ENCODE results near the gene EPYC. TPM values are rescaled to one million over a fixed set of nuclear protein-coding genes. Genes with fewer than 3 reads are reported as not detected.

The EPYC gene
- total and polyA plus RNA-seq, 10 of the 15 experiments (the other 5 are each of a cell fraction or from before 2014, with no cell fraction given): not detected

- DNase-seq (ENCODE audit: low read depth, low spot score) (no peak), FAIRE-seq (no peak), ATAC-seq (no peak)
- POLR2A ChIA-PET: no interaction called here
- H3K4me3 ChIP-seq: no peak overlapping the region
- no peak overlapping the region for H2AFZ ChIP-seq (ENCODE audit: control insufficient read depth, low read depth, low read length)
- no peaks in the 10 kb centered on the region for H4K20me1 ChIP-seq (ENCODE audit: control insufficient read depth, insufficient read depth)
- no peak overlapping the region for H3K27ac ChIP-seq (ENCODE audit: control insufficient read depth, insufficient read depth)
- BruUV-seq (replicated peaks): no TSS peak
- no peak for TF ChIP-seq ZNF592 (IDR thresholded peaks at IDR 0.05)
- no peak for TF ChIP-seq ATF2 (IDR thresholded peaks at IDR 0.05; ENCODE audit: low read length)
- no peak for TF ChIP-seq HDGF (IDR thresholded peaks at IDR 0.05)
- no peak for TF ChIP-seq ZZZ3 (IDR thresholded peaks at IDR 0.05; ENCODE audit: control insufficient read depth, insufficient read length, low read depth)
- no peak for TF ChIP-seq ZNF274 (IDR thresholded peaks at IDR 0.05; ENCODE audit: insufficient read depth, insufficient read length)
- no peak for TF ChIP-seq SPI1 (IDR thresholded peaks at IDR 0.05; ENCODE audit: borderline replicate concordance, insufficient read depth, low read depth, low read length)
- no peak for TF ChIP-seq CHD2 (IDR thresholded peaks at IDR 0.05; ENCODE audit: borderline replicate concordance, low read depth, low read length)
- TF ChIP-seq BCL11A (IDR thresholded peaks at IDR 0.05; ENCODE audit: low read depth, low read length): no peak
- no peak for TF ChIP-seq MAX (IDR thresholded peaks at IDR 0.05; ENCODE audit: low read depth, low read length)
- TF ChIP-seq IRF5 (IDR thresholded peaks at IDR 0.05; ENCODE audit: borderline replicate concordance): no peak
- TF ChIP-seq ATF3 (IDR thresholded peaks at IDR 0.05; ENCODE audit: borderline replicate concordance, extremely low read depth, low read depth, low read length): no peak
- no peak for TF ChIP-seq DPF2 (IDR thresholded peaks at IDR 0.05)
- no peak for TF ChIP-seq BHLHE40 (IDR thresholded peaks at IDR 0.05; ENCODE audit: borderline replicate concordance in 1 of 2, low read depth in 2 of 2, low read length in 1 of 2)
- TF ChIP-seq NR2C1 (IDR thresholded peaks at IDR 0.05): no peak
- TF ChIP-seq GABPA (IDR thresholded peaks at IDR 0.05; ENCODE audit: low read depth): no peak
- no peak for TF ChIP-seq SREBF1 (IDR thresholded peaks at IDR 0.05; ENCODE audit: low read length)
- no peak for TF ChIP-seq POLR2A (IDR thresholded peaks at IDR 0.05; ENCODE audit: low read depth, low read length)
- TF ChIP-seq MTA2 (IDR thresholded peaks at IDR 0.05; ENCODE audit: low read depth): no peak
- TF ChIP-seq ZSCAN29 (IDR thresholded peaks at IDR 0.05): no peak
- intact Hi-C loops (cut with micrococcal nuclease; ENCODE audit: unreplicated experiment): no loop called here
- 35% methylated on average over 4 of the region's 4 CpGs for WGBS (ENCODE audit: insufficient coverage, insufficient replicate concordance, low lambda C conversion rate, missing lambda C conversion rate)
- CTCF ChIA-PET: no interaction called here
- H3K27me3 ChIP-seq (replicated peaks in 1 of 2; ENCODE audit: control insufficient read depth in 2 of 2, insufficient read depth in 2 of 2, low read length in 1 of 2): no peaks in the 10 kb centered on the region; a peak in 1 of 4 replicates
- no peaks in the 10 kb centered on the region for H3K79me2 ChIP-seq (ENCODE audit: control insufficient read depth, insufficient read depth, low read length)
- H3K4me1 ChIP-seq (ENCODE audit: control insufficient read depth, insufficient read depth, low read length): no peaks in the 10 kb centered on the region
- no peak overlapping the region for H3K4me2 ChIP-seq (ENCODE audit: control insufficient read depth, insufficient read depth)
- no peaks in the 10 kb centered on the region for H3K9me3 ChIP-seq (replicated peaks; ENCODE audit: control insufficient read depth, insufficient read depth, low read length)
- SMC1A ChIA-PET (ENCODE audit: uncharacterized antibody, unreplicated experiment): no interaction called here
- no peak overlapping the region for H3K9ac ChIP-seq (ENCODE audit: control insufficient read depth, insufficient read depth, low read length)
- RAD21 ChIA-PET (ENCODE audit: unreplicated experiment): no interaction called here
- no peaks in the 10 kb centered on the region for H3K36me3 ChIP-seq (ENCODE audit: control insufficient read depth in 2 of 2, insufficient read depth in 2 of 2, low read length in 1 of 2)
- in situ Hi-C loops (cut with MboI): no loop called here
Observed at GRCh38 chr12:91053951-91054715, 49.4 kb upstream of the EPYC start.
